OCI-LY1 (cell line): ENCODE results near the gene SLC1A4.

Experiments used
- CTCF ChIP-seq: fragments of 200-600 bp; sonication (generic), shearing (Covaris generic); IDR thresholded peaks from 2 replicates; pipeline ENCODE4 v1.5.1; 2017; ENCODE audit warnings: mild to moderate bottlenecking, antibody characterized with exemption, low read length, moderate library complexity, mixed read lengths
- EZH2 ChIP-seq: fragments of 200-600 bp; sonication (generic), shearing (Covaris generic); IDR thresholded peaks from 2 replicates; pipeline ENCODE4 v1.8.0; 2017; ENCODE audit warnings: borderline replicate concordance, mixed run types, mild to moderate bottlenecking, antibody characterized with exemption, low read length, moderate library complexity, mixed read lengths

GRCh38 chr2:64978514-64979268, 10.5 kb upstream of the SLC1A4 start:
- peak; percentile 44; the same call in 1 of the 2 replicates for TF ChIP-seq CTCF
- no peak for TF ChIP-seq EZH2
